ENCODE results near the gene MIAT.

Gene MIAT

DNA sequence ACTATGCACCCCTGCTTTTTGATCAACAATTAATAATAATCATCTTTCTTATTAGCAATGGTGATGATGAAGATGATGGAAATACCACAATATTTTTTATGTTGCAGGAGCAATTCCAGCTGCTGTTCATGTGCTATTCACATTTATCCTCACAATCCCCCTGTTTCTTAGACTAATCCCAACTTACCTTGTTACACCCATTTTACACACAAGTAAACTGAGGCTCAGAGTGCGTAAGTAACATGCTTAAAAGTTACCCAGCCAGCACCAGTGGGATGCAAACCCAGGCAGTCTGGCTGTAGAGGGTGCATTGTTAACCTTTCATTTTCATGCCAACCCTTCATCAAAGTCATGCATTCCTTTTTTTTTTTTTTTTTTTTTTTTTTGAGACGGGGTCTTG lies 37.2 kb upstream of the MIAT start:
- TF ChIP-seq GATA2 (IDR thresholded peaks at IDR 0.05; ENCODE audit: low read depth, low read length) (no peak), GATA3 (IDR thresholded peaks at IDR 0.05; ENCODE audit: low read depth, low read length) (no peak)

GRCh38 chr22:26621663-26622062 lies 35.7 kb upstream of the MIAT start, which contains the start of gene CRYBA4:
Gene CRYBA4 (plus strand): TSS chr22:26621963. CDS start chr22:26622597, 634 bp downstream.
- TF ChIP-seq GATA2 (IDR thresholded peaks at IDR 0.05; ENCODE audit: low read depth, low read length) (no peak), GATA3 (IDR thresholded peaks at IDR 0.05; ENCODE audit: low read depth, low read length) (no peak)

- TF ChIP-seq GATA3 (IDR thresholded peaks at IDR 0.05; ENCODE audit: low read depth, low read length) (no peak), GATA2 (IDR thresholded peaks at IDR 0.05; ENCODE audit: low read depth, low read length) (no peak)
These were observed 33.4 kb upstream of the MIAT start for GRCh38 chr22:26623984-26624383.

- TF ChIP-seq GATA3 (IDR thresholded peaks at IDR 0.05; ENCODE audit: low read depth, low read length), result no peak
- TF ChIP-seq GATA2 (IDR thresholded peaks at IDR 0.05; ENCODE audit: low read depth, low read length), result no peak
These were observed 32.6 kb upstream of the MIAT start for GRCh38 chr22:26624803-26625202.

- no peak for TF ChIP-seq GATA3 (IDR thresholded peaks at IDR 0.05; ENCODE audit: low read depth, low read length)
- TF ChIP-seq GATA2 (IDR thresholded peaks at IDR 0.05; ENCODE audit: low read depth, low read length), result no peak
These were observed 27.2 kb upstream of the MIAT start for GRCh38 chr22:26629988-26630761.

GRCh38 chr22:26631282-26631681 lies 26.1 kb upstream of the MIAT start:
- no peak for TF ChIP-seq GATA3 (IDR thresholded peaks at IDR 0.05; ENCODE audit: low read depth, low read length)
- TF ChIP-seq GATA2 (IDR thresholded peaks at IDR 0.05; ENCODE audit: low read depth, low read length), result no peak

DNA sequence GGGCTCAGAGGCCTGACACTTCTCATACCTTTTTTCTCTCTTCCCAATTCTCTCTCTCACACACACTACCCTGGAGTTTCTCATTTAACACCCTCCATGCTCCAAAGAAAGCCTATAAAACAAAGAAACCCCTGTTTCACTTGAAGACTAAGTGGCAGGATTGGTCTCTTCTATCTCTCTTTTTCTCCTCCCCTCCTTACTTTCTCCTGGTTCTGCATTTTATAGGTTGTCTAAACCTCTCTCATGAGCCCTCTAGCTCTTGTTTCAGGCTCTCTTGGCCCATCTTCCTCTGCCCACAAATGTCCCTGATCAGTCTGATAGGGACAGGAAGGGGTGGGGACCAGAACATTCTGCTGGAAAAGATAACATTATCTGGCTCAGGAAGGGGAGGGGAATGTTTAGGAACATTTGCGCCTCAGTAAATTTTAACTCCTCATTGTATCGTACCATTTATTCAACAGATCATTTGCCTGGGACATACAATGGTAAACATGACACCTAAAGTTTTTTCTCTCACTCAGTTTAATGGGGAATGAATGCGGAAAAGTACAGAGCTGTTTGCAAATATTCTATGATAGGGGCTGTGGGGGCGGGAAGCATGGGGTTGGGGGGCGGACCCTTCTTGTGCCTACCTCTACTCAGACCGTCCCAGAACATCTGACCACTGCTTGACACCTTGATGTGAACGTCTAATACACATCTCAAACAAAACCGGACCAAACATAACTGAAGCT lies 24.8 kb upstream of the MIAT start:
- TF ChIP-seq GATA2 (IDR thresholded peaks at IDR 0.05; ENCODE audit: low read depth, low read length), result peak; percentile 12; the same call in 1 of the 2 replicates
- no peak for TF ChIP-seq GATA3 (IDR thresholded peaks at IDR 0.05; ENCODE audit: low read depth, low read length)

GRCh38 chr22:26634189-26634588 lies 23.2 kb upstream of the MIAT start:
- TF ChIP-seq GATA2 (IDR thresholded peaks at IDR 0.05; ENCODE audit: low read depth, low read length), result no peak
- TF ChIP-seq GATA3 (IDR thresholded peaks at IDR 0.05; ENCODE audit: low read depth, low read length), result no peak

GRCh38 chr22:26635117-26635516 lies 22.3 kb upstream of the MIAT start:
- no peak for TF ChIP-seq GATA2 (IDR thresholded peaks at IDR 0.05; ENCODE audit: low read depth, low read length)
- no peak for TF ChIP-seq GATA3 (IDR thresholded peaks at IDR 0.05; ENCODE audit: low read depth, low read length)

- TF ChIP-seq GATA2 (IDR thresholded peaks at IDR 0.05; ENCODE audit: low read depth, low read length) (no peak), GATA3 (IDR thresholded peaks at IDR 0.05; ENCODE audit: low read depth, low read length) (no peak)
These were observed 21.1 kb upstream of the MIAT start for GRCh38 chr22:26636296-26636695.

DNA sequence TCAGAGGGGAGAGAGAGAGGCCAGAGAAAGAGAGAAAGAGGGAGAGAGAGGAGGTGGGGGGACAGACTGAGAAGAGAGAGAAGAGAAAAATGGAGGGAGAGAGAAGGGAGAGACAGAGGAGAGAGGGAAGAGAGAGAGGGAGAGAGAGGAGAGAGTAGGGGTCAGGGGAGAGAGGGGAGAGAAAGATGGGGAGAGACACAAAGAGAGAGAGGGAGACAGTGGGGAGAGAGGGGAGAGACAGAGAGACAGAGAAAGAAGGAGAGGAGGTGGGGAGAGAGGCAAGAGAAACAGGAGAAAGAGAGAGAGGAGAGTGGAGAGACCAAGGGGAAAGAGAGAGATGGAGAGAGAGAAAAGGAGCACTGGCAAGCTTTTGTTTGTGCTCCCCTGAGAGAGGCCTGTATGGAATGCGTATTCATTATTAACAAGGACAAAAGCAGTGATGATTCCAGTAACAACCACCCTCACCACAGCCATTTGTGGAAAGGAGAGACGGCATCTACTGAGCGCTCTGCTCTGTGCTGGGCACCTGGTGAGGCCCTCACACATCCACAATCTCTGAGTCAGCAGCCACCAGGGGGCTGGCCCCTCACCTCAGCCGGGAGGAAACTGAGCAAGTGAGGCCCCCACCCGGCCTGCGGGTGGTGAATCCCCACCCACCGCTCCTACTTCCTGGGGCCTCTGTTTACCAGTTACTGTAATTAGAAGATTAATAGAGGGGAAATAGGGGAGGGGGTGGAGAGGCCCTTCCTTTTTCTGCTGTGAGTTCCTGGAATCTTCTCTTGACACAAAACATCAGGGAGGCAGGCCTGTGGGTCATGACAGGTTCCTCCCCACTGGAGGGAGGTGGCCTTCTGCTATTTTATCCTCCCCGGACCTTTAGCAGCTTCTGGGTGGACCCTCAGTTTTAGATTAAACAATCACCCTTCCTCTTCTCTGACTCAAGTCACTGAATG lies 14.6 kb upstream of the MIAT start:
- TF ChIP-seq GATA2 (IDR thresholded peaks at IDR 0.05; ENCODE audit: low read depth, low read length) (no peak), GATA3 (IDR thresholded peaks at IDR 0.05; ENCODE audit: low read depth, low read length) (no peak)

GRCh38 chr22:26643418-26644100 lies 13.8 kb upstream of the MIAT start:
- TF ChIP-seq GATA3 (IDR thresholded peaks at IDR 0.05; ENCODE audit: low read depth, low read length) (no peak), GATA2 (IDR thresholded peaks at IDR 0.05; ENCODE audit: low read depth, low read length) (no peak)

- TF ChIP-seq GATA3 (IDR thresholded peaks at IDR 0.05; ENCODE audit: low read depth, low read length) (no peak), GATA2 (IDR thresholded peaks at IDR 0.05; ENCODE audit: low read depth, low read length) (no peak)
These were observed 11.2 kb upstream of the MIAT start for GRCh38 chr22:26646158-26646557.

Measured in SH-SY5Y (cell line).